Measurements from ENCODE around the gene TSPAN3.

TSPAN3 gene

GRCh38 chr15:77021088-77021481 is 49.8 kb downstream of the TSPAN3 start:
- no peak for DNase-seq

- DNase-seq, result no peak
Observed at GRCh38 chr15:77020348-77021087, 50.4 kb downstream of the TSPAN3 start.

GRCh38 chr15:77019521-77020331 is 51.2 kb downstream of the TSPAN3 start:
- DNase-seq, result no peak

GRCh38 chr15:77018796-77019505 is 52.0 kb downstream of the TSPAN3 start:
- no peak for DNase-seq

GRCh38 chr15:77017761-77018720 is 52.9 kb downstream of the TSPAN3 start:
- DNase-seq, result no peak

- no peak for DNase-seq
Observed at GRCh38 chr15:77017091-77017660, 53.7 kb downstream of the TSPAN3 start.

- no peak for DNase-seq
Observed at GRCh38 chr15:77016321-77016695, 54.6 kb downstream of the TSPAN3 start.

GRCh38 chr15:77015646-77016320 is 55.1 kb downstream of the TSPAN3 start:
- DNase-seq, result no peak

GRCh38 chr15:77014132-77015081 is 56.5 kb downstream of the TSPAN3 start:
- peak; percentile 40 to 62 for DNase-seq

- no peak for DNase-seq
Observed at GRCh38 chr15:77013776-77014131, 57.2 kb downstream of the TSPAN3 start.

GRCh38 chr15:77012868-77013267 is 58.0 kb downstream of the TSPAN3 start:
- no peak for DNase-seq

- no peak for DNase-seq
Observed at GRCh38 chr15:77012117-77012712, 58.7 kb downstream of the TSPAN3 start.

- DNase-seq, result no peak
Observed at GRCh38 chr15:77010857-77011256, 60.1 kb downstream of the TSPAN3 start.

GRCh38 chr15:77010312-77010686 is 60.6 kb downstream of the TSPAN3 start:
- no peak for DNase-seq

- DNase-seq, result no peak
Observed at GRCh38 chr15:77009646-77010311, 61.1 kb downstream of the TSPAN3 start.

GRCh38 chr15:77009176-77009575 is 61.7 kb downstream of the TSPAN3 start:
- no peak for DNase-seq

GRCh38 chr15:77004189-77004588 is 66.7 kb downstream of the TSPAN3 start:
- DNase-seq, result peak; percentile 78 to 84

GRCh38 chr15:77002954-77003912 is 67.7 kb downstream of the TSPAN3 start:
- DNase-seq, result peak; percentile 86 to 90

All from Kasumi-1 (cell line).